ENCODE data around the gene TYRO3. TPM values are rescaled to one million over a fixed set of nuclear protein-coding genes. Genes with fewer than 3 reads are reported as not detected.

The TYRO3 gene
- total RNA-seq (2014; rRNA removed; shearing (Covaris generic)), result 23.2 and 24.4 TPM in 2 replicates

DNA sequence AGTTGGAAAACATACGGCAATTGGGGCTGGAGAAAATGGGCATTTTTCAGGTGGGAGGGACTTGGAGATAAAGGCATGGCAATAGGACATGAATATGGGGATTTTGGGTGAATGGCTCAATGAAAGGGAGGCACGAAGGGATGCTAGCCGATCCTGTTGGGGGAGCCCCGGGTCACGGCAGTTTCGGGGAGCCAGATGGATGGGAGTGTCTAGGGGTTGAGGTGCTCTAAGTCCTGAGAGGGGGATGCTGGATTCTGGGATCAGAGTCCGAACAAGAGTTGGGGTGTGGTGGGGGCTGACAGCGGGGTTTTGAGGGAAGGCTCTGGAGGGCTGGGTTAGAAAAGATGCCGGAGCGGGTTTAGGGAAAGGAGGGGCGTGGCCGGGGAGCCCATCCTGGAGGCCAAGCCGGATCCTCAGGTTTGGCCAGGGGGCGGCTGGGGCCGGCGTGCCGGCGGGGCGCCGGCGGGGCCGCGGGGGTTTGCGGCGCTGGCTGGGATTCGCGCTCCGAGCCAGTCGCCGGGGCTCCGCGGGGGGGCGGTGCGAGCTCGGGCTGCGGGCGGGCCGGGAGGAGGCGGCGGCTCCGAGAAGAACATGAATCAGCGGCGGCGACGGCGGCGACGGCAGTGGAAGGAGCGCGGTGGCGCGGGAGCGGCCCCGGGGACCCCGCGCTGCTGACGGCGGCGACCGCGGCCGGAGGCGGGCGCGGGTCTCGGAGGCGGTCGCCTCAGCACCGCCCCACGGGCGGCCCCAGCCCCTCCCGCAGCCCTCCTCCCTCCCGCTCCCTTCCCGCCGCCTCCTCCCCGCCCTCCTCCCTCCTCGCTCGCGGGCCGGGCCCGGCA, at the start of gene TYRO3:
TSS of gene TYRO3 (plus strand) at position 813 of the 839 bp plus-strand sequence. CDS start 46 bp downstream, outside the sequence.
- H3K27me3 ChIP-seq, result no peaks in the 10 kb centered on the region
- peak within 1 kb of the TSS; percentile 41; the same call in 1 of the 2 replicates for H3K27ac ChIP-seq
- H3K4me1 ChIP-seq, result peaks cover 5% of the 10 kb centered on the region
- H3K9me3 ChIP-seq (replicated peaks), result no peaks in the 10 kb centered on the region
- peak; percentile 56 to 59 for DNase-seq
- H3K36me3 ChIP-seq, result no peaks in the 10 kb centered on the region
- H3K4me3 ChIP-seq, result peak within 1 kb of the TSS; percentile 69

DNA sequence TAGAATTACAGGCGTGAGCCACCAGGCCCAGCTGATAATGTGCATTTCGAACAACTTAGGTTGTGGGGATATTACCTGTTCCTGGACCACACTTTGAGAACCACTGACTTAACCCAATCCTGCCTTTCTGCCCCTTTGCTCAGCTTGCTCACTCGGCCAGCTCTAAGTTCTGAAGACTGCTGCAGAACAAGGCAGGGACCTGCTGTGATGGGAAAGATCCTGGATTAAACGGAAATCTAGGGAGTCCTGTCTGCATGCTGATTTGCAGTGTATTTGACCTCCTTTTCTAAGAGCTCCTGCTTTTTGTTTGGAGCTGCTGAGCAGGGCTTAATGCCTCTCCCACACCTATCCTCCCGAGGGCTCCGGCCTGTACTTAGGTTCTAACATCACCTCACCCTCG, 48.3 kb upstream of the TYRO3 start:
- Histone ChIP-seq H3K4me1 (no peaks in the 10 kb centered on the region), H3K4me3 (no peak overlapping the region), H3K9me3 (replicated peaks) (no peaks in the 10 kb centered on the region), H3K27me3 (no peaks in the 10 kb centered on the region), H3K36me3 (no peaks in the 10 kb centered on the region), H3K27ac (no peak overlapping the region)
- no peak for DNase-seq

DNA sequence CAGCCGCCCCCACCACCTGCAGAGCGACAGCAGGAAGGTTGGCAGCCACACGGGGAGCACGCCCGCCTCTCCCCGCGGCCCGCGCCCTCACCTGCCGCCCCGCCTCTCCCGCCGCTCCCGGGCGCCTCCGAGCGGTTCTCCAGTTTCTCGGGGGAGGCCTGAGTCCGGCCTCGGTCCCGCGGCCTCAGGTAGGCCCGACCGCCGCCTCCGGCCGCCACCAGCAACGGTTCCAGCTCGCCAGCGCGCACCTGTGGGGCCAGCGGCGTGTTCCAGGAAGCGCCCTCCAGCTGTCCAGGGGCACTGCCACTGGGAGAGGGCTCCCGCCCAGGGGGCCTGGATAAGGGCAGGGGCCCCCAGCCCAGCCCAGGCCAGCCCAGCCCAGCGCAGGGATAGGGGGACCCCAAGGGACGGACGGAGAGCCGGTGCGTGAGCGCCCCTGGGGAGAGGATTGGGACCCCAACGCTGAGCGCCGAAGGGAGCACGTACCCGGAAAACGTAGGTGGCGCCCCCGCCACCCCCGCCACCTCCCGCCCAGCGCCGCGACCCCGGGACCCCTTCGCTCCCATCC, 47.6 kb upstream of the TYRO3 start:
- Histone ChIP-seq H3K27ac (no peak overlapping the region), H3K9me3 (replicated peaks) (no peaks in the 10 kb centered on the region), H3K36me3 (no peaks in the 10 kb centered on the region), H3K27me3 (no peaks in the 10 kb centered on the region), H3K4me3 (no peak overlapping the region), H3K4me1 (no peaks in the 10 kb centered on the region)
- no peak for DNase-seq

- H3K36me3 ChIP-seq, result no peaks in the 10 kb centered on the region
- H3K27ac ChIP-seq, result no peak overlapping the region
- no peak for DNase-seq
- H3K4me3 ChIP-seq, result no peak overlapping the region
- no peaks in the 10 kb centered on the region for H3K4me1 ChIP-seq
- H3K27me3 ChIP-seq, result no peaks in the 10 kb centered on the region
- H3K9me3 ChIP-seq (replicated peaks), result no peaks in the 10 kb centered on the region
Measured at GRCh38 chr15:41511899-41512369, 47.1 kb upstream of the TYRO3 start.

DNA sequence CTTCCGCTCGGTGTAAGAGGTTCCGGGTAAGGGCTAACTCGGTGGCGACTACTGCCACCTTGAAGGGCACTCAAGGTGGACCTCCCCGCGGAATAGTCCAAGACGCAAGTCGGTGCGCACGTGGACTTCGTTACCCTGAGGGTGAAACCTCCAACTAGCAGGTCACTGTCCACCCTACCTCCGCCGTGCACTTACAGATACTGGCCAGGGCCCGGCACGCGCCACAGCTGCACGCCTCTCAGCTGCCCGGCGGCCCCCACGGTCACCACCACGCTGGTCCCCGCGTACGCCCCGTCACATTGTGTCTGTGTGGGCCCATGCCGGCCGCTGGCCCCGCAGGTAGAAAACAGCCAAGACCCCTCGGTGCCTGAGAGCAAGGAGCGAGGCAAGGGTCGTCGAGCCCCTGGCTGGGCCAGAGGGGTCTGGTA, 46.5 kb upstream of the TYRO3 start:
- Histone ChIP-seq H3K27ac (peak overlapping the region; percentile 73), H3K36me3 (no peaks in the 10 kb centered on the region), H3K4me1 (no peaks in the 10 kb centered on the region), H3K9me3 (replicated peaks) (no peaks in the 10 kb centered on the region), H3K4me3 (peak overlapping the region; percentile 57), H3K27me3 (no peaks in the 10 kb centered on the region)
- no peak for DNase-seq

- Histone ChIP-seq H3K4me3 (peak overlapping the region; percentile 57), H3K9me3 (replicated peaks) (no peaks in the 10 kb centered on the region), H3K27ac (peak overlapping the region; percentile 73), H3K27me3 (no peaks in the 10 kb centered on the region), H3K4me1 (no peaks in the 10 kb centered on the region), H3K36me3 (no peaks in the 10 kb centered on the region)
- DNase-seq, result peak; percentile 88 to 89
Measured at GRCh38 chr15:41512940-41513505, 46.0 kb upstream of the TYRO3 start.

DNA sequence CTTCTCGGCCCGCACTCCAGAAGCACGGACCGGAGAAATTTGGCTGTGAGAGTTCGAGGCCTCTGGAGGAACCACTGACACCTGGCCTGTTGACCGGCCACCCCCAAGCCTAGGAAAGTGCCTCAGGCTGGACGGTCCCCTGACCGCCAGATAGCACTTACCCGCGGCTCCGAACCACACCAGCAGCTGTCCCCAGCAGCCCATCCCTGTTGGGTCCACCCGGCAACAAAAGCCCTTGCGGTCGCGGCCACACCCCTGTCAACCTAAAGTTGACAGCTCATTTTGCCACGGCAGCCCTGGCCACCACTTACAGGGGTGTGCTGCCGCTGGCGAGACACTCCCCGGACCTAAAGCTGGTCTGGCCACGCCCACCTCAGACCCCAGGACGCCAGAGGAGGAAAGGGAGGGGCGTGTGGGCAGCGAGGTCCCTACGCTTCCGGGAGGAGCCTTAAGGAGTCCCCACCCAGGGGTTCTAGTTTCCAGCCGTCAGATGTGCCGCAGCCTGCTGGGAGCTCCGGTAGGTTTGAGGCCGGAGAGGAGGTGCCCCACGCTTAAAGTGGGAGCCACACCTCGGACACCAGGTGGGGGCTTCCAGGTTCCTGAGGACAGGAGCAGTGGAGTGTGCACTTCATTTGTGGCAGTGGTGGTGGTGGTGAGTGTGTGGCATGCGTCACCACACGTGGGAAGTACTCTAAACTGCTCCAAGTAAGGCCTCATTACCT, 45.3 kb upstream of the TYRO3 start, which contains the start of gene LTK:
TSS of gene LTK (minus strand) at position 322 of the 722 bp plus-strand sequence. CDS start at position 204, 118 bp downstream.
- H3K4me1 ChIP-seq, result no peaks in the 10 kb centered on the region
- no peaks in the 10 kb centered on the region for H3K9me3 ChIP-seq (replicated peaks)
- no peaks in the 10 kb centered on the region for H3K36me3 ChIP-seq
- peak within 1 kb of the TSS; percentile 57 for H3K4me3 ChIP-seq
- DNase-seq, result peak; percentile 95
- H3K27ac ChIP-seq, result peak within 1 kb of the TSS; percentile 73
- H3K27me3 ChIP-seq, result no peaks in the 10 kb centered on the region

DNA sequence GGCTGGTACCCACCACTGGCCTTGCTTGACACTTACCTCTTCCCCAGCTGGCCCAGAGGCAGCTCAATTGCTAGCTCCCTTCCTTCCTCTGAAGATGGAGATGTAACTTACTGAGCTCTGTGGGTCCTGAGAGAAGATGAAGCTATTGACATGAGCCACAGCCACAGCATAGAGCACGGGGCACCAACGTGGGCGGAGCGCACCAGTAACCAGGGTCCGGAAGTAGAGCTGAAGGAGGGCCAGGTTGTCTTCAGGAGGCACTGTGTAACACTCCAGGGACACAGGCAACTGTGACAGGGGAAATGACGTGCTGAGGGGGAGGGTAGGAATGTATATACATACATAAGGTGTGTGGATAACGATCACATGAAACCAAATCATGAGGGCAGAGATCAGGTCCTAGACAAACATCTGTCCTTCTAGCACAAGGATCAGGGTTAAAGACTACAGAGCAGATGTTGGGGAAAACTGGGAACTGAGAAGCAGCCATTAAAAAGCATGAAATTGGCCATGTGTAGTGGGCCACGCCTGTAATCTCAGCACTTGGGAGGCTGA, 41.0 kb upstream of the TYRO3 start:
- H3K4me3 ChIP-seq, result no peak overlapping the region
- no peaks in the 10 kb centered on the region for H3K4me1 ChIP-seq
- H3K36me3 ChIP-seq, result no peaks in the 10 kb centered on the region
- H3K27ac ChIP-seq, result no peak overlapping the region
- H3K9me3 ChIP-seq (replicated peaks), result no peaks in the 10 kb centered on the region
- DNase-seq, result no peak
- no peaks in the 10 kb centered on the region for H3K27me3 ChIP-seq

GRCh38 chr15:41520636-41521035, 38.4 kb upstream of the TYRO3 start:
- H3K9me3 ChIP-seq (replicated peaks), result no peaks in the 10 kb centered on the region
- no peak overlapping the region for H3K27ac ChIP-seq
- no peaks in the 10 kb centered on the region for H3K36me3 ChIP-seq
- no peak for DNase-seq
- no peaks in the 10 kb centered on the region for H3K4me1 ChIP-seq
- H3K4me3 ChIP-seq, result no peak overlapping the region
- no peaks in the 10 kb centered on the region for H3K27me3 ChIP-seq

DNA sequence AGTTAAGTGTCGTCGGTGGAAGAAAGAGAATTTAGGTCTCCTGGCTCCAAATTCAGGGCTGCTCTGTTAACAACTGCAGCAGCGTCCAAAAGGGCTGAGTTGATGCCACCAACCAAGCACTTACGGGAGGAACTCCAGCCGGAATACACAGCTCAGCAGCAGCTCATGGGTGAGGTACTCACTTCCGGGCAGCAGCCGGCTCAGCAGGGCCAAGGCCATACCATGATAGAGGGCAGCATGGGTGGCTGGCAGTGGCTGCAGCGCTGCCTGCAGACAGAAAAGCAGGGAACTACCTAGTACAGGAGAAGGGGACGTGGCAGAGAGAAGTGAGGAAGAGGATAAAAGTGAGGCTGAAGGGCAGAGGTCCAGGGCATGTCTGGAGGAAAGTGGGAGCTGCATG, 37.4 kb upstream of the TYRO3 start:
- H3K9me3 ChIP-seq (replicated peaks), result no peaks in the 10 kb centered on the region

GRCh38 chr15:41523097-41523496, 35.9 kb upstream of the TYRO3 start:
- DNase-seq, result no peak
- Histone ChIP-seq H3K4me3 (no peak overlapping the region), H3K27me3 (no peaks in the 10 kb centered on the region), H3K4me1 (no peaks in the 10 kb centered on the region), H3K27ac (no peak overlapping the region), H3K36me3 (peaks cover 7% of the 10 kb centered on the region), H3K9me3 (replicated peaks) (no peaks in the 10 kb centered on the region)

More for the DNA sequence above, 37.4 kb upstream of the TYRO3 start:
- no peaks in the 10 kb centered on the region for H3K4me1 ChIP-seq
- H3K4me3 ChIP-seq, result no peak overlapping the region
- no peaks in the 10 kb centered on the region for H3K27me3 ChIP-seq
- DNase-seq, result no peak
- no peak overlapping the region for H3K27ac ChIP-seq
- peaks cover 1% of the 10 kb centered on the region; the same call in 1 of the 2 replicates for H3K36me3 ChIP-seq

DNA sequence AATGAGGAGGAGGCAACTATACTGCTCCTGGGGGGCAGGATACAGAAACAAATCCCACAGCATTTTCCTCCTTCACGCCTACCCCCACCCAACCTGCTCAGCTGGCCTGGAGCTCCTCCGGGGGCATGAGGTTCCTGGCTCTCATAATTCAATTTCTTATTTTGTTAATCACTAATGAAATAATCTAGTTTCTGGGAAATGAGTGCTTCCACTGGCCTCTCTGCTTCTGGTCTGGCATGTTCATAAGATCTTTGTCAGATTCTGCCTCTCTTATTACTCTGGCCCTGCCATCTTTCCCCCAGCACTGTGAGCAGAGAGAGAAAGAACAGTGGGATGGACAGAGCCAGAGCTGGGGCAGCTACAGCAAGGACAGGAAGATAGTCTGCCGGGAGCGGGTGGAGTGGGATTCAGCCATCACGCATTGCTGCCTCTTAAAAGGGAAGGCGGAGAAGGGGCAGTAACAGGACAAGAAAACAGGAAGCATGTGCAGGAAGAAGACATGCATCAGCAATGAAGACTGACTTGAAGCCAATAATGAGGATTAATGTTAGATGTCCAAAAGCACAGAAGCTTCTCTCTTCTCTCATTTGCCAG, 28.6 kb upstream of the TYRO3 start:
- Histone ChIP-seq H3K27me3 (no peaks in the 10 kb centered on the region), H3K36me3 (peaks cover 13% of the 10 kb centered on the region), H3K27ac (no peak overlapping the region), H3K4me1 (no peaks in the 10 kb centered on the region), H3K4me3 (no peak overlapping the region), H3K9me3 (replicated peaks) (no peaks in the 10 kb centered on the region)
- DNase-seq, result no peak

DNA sequence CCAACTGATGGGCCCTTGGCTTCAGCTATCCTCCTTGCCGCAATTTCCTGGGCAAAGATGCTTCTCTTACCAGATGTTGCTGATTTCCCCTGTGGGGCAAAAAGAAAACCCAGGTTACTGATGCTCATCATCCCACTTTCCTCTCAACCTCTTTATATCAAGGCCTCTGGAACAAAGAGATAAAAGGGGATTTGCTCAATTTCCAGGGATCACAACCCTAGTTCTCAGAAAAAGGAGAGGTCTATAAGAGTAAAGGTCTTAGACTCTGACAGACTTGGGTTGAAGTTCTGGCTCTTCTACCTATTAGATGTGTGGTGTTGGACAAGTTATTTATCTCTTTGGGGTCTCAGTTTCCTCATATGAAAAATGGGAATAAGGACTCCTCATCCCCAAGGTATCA, 23.5 kb upstream of the TYRO3 start:
- Histone ChIP-seq H3K4me1 (no peaks in the 10 kb centered on the region), H3K27ac (no peak overlapping the region), H3K27me3 (no peaks in the 10 kb centered on the region), H3K9me3 (replicated peaks) (no peaks in the 10 kb centered on the region; the same call in 1 of the 2 replicates), H3K36me3 (peaks cover 10% of the 10 kb centered on the region), H3K4me3 (no peak overlapping the region)
- DNase-seq, result no peak

- peaks cover 10% of the 10 kb centered on the region for H3K36me3 ChIP-seq
- H3K27me3 ChIP-seq, result no peaks in the 10 kb centered on the region
- H3K9me3 ChIP-seq (replicated peaks), result no peaks in the 10 kb centered on the region; the same call in 1 of the 2 replicates
- DNase-seq, result no peak
- H3K27ac ChIP-seq, result no peak overlapping the region
- no peaks in the 10 kb centered on the region for H3K4me1 ChIP-seq
- H3K4me3 ChIP-seq, result no peak overlapping the region
Measured at GRCh38 chr15:41536866-41537265, 22.1 kb upstream of the TYRO3 start.
